Left renal pelvis (tissue), 4 donors: ENCODE measurements around the gene ZNF592. TPM values are rescaled to one million over a fixed set of nuclear protein-coding genes. Genes with fewer than 3 reads are reported as not detected.
"Not testable (repeated sequence)": the region's sequence is repeated elsewhere in the genome, so short reads cannot be mapped to it uniquely, and the experiment has no call there.

Source experiments
- DNase-seq, 4 donors: peaks; one replicate each; pipeline ENCODE4 v3.0.0-alpha.2; 2013; ENCODE audit warnings: low read depth in 4 of 4, low spot score in 3 of 4
- polyA plus RNA-seq, 4 donors: library from polyadenylated mRNA; unstranded; fragments of 120-200 nt; gene quantifications; one replicate each; pipeline ENCODE4 v1.2.1, GENCODE V29; 2013; ENCODE audit not compliant: insufficient read length in 4 of 4

The ZNF592 gene
- polyA plus RNA-seq, 4 donors, result 27.2 to 33.4 (median 28.1) TPM

GRCh38 chr15:84740691-84741090, 7.7 kb upstream of the ZNF592 start:
- DNase-seq, result no peak

GRCh38 chr15:84741121-84741520, 7.3 kb upstream of the ZNF592 start:
- no peak for DNase-seq

GRCh38 chr15:84747416-84748273, 747 bp upstream of the ZNF592 start:
- peak in 1 of 4 donors; percentile 46 for DNase-seq

GRCh38 chr15:84749111-84749991, 959 bp downstream of the ZNF592 start:
- DNase-seq, result no peak

GRCh38 chr15:84750583-84751092, 2.2 kb downstream of the ZNF592 start:
- DNase-seq, result no peak

DNA sequence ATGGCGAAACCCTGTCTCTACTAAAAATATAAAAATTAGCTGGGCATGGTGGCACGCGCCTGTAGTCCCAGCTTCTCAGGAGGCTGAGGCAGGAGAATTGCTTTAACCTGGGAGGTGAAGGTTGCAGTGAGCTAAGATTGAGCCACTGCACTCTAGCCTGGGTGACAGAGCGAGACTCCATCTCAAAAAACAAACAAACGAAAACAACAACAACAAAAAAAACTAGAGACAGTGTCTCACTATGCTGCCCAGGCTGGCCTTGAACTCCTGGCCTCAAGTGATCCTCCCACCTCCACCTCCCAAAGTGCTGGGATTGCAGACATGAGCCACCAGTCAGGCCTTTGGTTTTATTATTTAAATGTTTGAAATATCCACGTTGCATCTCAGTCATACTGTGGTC, 3.3 kb downstream of the ZNF592 start:
- not testable (repeated sequence) for DNase-seq

DNA sequence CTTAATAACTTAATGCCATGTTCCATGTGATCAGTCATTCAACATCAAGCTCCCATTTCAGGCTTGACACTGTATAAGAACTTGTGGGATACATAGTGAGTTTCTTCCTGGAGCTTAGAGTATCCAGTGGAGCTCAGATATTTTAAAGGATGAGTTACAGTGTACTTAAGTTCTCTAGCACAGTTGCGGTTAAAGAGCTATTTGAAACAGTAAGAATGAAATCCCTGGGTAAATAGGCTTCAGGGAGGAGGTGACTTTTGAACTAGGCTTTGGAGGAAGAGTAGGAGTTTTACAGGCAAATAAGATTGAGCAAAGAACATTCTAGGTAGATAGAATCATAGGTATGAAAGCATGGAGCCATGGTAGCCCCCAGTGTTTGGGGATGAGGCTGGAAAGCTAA, 3.8 kb downstream of the ZNF592 start:
- no peak for DNase-seq

- no peak for DNase-seq
Observed at GRCh38 chr15:84752700-84753099, 4.3 kb downstream of the ZNF592 start.

DNA sequence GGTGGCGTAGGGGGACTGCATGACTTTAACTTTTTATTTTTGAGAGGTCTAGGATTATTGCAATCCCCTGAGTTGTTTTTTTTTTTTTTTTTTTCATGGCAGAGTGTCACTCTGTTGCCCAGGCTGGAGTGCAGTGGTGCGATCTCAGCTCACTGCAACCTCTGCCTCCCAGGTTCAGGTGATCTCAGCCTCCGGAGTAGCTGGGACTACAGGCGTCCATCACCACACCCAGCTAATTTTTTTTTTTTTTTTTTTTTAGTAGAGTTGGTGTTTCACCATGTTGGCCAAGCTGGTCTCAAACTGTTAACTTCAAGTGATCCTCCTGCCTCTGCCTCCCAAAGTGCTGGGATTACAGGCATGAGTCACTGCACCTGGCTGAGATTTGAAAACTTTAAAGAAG, 6.5 kb downstream of the ZNF592 start:
- DNase-seq, result not testable (repeated sequence)

DNA sequence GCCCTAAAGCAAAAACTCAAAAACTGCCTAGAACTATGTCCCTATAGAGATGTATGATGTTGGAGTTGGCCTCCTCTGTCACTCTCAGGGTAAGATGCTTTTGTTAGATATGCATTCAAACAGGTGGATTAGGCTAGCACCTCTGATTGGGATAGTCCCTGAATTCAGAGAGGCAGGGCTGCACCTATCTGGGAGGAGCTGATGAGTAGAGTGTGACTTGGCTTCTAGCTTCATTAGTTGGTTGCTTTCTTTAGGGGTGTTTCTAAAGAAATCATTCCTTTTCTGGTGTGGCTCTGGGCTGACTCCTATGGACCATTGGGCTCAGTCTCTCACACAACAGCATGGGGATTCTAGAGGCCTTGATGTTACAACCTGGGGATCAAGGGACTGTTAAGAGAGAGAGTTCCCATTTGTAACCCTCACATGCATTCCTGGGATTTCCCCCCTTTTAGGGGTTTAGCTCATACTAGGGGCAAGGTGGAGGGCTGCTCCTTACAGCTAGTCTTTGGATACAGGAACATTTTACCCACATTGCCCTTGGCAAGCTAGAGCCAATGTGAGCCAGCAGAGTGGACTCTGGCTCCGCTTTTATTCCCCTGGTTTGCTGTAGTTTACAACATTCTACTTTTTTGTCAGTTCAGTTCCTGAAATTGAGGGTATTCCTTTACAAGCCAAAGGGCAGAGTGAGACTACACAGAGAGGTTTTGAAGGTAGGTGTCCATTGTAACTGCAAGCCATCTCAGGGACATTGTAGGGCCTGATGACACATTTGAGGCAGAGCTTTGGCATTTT, 7.5 kb downstream of the ZNF592 start:
- DNase-seq, result no peak

DNA sequence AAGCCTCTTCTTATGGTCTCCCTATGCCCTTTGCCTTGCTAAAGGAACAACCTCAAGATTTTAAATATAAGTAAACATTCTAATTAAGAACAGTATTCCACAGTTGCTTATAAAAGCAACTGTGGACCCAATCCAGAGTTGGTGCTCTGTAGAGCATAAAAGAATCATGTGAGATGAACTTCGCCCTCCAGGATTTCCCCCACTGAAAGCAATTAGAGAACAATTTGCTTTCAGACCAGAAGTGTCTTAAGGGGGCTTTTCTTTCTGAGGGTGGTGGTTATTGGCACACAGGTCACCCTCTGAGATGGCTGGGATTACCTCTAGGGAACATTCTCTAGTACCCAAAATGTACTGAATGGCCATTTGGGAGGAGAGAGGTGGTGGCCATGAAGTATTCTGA, 10.6 kb downstream of the ZNF592 start:
- DNase-seq, result no peak

GRCh38 chr15:84760219-84760618, 11.8 kb downstream of the ZNF592 start:
- DNase-seq, result no peak

DNA sequence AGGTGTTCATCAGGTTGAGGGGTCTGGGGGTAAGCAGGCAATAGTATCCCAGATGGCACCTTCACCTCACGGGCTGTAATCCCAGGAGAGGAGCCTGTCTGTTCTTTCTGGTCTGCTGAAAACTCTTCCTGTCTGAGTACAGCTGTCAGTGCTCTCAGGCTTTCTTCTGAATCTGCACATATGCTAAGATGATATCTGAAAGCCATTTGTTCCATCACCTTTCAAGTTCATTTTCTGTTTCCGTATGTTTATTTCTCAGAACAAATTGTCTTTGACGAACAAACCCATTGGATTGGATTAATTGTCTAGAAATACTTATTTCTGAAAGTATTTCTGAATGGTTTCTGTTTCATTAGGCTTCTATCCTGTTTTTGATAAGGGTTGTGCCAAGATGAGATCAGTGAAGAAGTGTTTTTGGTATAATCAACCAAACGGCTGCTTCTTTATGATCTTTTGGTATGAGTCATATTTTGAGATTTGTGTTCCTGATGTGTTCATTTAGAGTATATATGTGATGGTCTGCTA, 13.3 kb downstream of the ZNF592 start:
- no peak for DNase-seq

DNA sequence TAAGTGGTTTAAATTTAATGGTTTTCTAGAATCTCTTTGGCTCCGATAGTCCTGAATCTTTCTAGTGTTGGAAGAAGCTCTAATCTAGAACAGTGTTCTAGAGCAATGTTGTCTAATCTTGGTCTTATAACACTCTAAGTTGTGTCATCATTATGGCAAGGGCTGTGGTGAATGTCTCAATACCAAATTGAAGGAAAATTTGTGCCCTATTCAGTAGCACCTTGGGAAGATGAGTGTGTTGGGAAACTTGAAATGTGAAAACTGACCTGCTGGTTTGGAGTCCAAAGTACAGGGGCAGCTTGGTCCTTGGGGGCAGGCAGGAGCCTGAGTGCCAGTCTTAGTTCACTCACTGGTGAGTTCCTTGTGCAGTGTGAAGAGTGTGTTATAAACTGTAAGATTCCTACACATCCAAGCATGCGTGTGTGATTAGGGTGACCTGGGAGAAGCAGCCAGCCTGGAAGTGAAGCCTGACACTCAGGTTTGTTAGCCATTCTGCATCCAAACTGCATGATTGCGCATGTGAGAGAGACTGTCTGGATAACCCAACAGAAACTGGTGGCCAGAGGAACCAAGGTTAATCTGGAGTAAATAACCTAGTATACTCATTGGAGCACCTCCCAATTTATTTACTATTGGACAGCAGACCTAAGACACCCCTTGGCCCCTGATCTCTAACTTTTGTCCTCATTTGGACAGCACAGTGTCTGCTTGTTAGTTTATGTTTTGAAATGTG, 14.6 kb downstream of the ZNF592 start:
- no peak for DNase-seq

DNA sequence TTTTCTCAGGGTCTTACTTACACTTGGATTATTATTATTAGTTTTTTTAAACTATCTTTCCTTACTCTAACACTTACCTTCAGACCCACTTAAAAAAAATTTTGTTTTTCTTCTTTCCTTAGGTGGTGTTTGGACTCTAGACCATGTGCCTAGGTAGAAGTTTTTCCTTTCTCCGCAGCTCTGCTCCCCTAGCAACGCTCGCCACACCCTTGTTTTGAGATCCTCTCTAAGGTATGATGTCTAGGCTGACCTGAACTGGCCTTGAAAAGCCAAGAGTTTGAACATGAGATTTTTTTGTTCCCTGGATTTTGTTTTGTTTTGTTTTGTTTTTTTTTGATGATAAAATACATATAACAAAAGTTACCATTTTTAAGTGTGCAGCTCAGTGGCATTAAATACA, 16.2 kb downstream of the ZNF592 start:
- DNase-seq, result no peak

GRCh38 chr15:84764989-84765388, 16.6 kb downstream of the ZNF592 start:
- DNase-seq, result no peak

- no peak for DNase-seq
Observed at GRCh38 chr15:84765675-84766074, 17.3 kb downstream of the ZNF592 start.

GRCh38 chr15:84766461-84767035, 18.2 kb downstream of the ZNF592 start:
- no peak for DNase-seq

GRCh38 chr15:84772031-84772430, 23.6 kb downstream of the ZNF592 start:
- DNase-seq, result peak in 1 of 4 donors; percentile 6
